ENCODE measurements around the gene USP12.

USP12 gene

GRCh38 chr13:27018344-27018861 lies 153.2 kb downstream of the USP12 start:
- DNase-seq, result no peak
- intact Hi-C loops (cut with DNase I), result no loop called here

DNA sequence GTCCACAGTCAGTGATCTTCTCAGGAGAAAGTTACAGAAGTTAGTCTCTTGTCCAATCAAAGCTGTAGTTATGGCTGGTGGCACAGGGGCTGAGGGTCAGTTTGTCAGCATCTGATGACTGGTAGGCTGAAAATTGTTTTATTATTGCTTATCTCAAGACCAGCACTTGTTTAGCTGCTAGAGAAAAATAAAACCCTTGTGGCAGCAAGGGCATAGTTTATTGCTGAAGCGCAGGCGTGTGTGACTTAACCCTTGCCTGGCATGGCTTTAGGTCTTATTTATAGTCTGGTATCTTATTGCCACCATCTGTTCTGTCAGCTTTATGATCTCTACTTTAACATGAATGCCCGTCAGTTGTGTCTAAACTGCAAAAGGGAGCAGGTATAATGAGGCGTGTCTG lies 154.7 kb downstream of the USP12 start:
- no peak for DNase-seq
- intact Hi-C loops (cut with DNase I), result no loop called here
